ENCODE results near the gene STEAP4.

STEAP4 gene

DNA sequence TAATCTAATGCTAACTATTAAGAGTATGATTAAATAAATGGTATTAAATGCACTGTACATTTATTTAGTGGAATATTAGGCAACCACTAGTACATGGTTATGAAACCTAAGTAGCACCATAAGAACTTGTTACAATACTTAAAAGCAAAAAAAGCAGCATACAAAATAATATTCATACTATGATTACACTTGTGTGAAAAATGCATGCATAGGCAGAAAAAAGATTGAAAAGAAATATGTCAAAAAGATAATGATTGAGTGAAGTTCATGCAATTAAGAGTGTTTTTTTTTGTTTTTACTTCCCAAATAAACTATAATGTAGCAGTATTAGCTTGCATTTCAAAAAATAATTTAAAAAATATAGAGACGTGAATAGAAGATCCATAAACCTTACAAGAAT lies 66.8 kb downstream of the STEAP4 start:
- in situ Hi-C loops (cut with MboI; ENCODE audit: low pct_unique_long_range_greater_than_20kb, low sequenced_read_pairs, unreplicated experiment), result no loop called here
- DNase-seq (ENCODE audit: low spot score), result no peak
- TF ChIP-seq, protein P1, sequence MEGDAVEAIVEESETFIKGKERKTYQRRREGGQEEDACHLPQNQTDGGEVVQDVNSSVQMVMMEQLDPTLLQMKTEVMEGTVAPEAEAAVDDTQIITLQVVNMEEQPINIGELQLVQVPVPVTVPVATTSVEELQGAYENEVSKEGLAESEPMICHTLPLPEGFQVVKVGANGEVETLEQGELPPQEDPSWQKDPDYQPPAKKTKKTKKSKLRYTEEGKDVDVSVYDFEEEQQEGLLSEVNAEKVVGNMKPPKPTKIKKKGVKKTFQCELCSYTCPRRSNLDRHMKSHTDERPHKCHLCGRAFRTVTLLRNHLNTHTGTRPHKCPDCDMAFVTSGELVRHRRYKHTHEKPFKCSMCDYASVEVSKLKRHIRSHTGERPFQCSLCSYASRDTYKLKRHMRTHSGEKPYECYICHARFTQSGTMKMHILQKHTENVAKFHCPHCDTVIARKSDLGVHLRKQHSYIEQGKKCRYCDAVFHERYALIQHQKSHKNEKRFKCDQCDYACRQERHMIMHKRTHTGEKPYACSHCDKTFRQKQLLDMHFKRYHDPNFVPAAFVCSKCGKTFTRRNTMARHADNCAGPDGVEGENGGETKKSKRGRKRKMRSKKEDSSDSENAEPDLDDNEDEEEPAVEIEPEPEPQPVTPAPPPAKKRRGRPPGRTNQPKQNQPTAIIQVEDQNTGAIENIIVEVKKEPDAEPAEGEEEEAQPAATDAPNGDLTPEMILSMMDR (IDR thresholded peaks at IDR 0.05; ENCODE audit: extremely low read depth, insufficient read depth, missing control alignments), result no peak

DNA sequence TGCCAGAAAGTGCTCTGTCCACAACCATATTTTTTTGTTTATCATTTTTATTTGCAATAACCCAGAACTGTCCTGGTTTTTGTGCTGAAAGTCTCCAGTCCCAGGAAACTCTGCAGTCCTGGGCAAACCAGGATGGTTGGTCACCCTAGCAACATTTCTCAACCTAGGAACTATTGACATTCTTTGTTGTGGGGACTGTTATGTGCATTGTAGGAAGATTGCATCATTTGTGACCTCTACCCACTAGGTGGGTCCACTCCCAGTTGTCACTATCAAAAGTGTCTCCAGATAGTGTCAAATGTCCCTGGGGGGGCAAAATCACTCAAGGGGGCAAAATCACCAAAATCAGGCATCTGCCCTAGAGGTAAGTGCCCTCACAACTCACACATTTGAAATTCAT lies 72.9 kb downstream of the STEAP4 start:
- in situ Hi-C loops (cut with MboI; ENCODE audit: low pct_unique_long_range_greater_than_20kb, low sequenced_read_pairs, unreplicated experiment), result no loop called here
- TF ChIP-seq, protein P1 (IDR thresholded peaks at IDR 0.05; ENCODE audit: extremely low read depth, insufficient read depth, missing control alignments), result no peak
- DNase-seq (ENCODE audit: low spot score), result no peak

DNA sequence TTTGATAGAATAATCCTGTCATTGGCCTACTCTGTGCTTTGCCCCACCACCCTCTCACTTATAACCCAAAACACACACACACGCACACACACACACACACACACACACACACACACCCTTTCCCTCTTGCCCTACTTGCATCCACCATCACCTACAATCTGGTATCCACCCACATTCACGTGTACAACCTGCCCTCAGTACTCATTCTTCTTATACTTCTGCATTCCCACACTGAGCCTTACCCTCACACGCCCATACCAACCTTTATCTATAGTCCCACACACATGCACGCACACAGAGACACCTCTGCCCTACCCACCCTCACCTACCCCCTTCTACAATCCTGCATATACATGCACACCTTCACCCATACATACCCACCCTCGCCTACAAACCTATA lies 76.0 kb downstream of the STEAP4 start:
- in situ Hi-C loops (cut with MboI; ENCODE audit: low pct_unique_long_range_greater_than_20kb, low sequenced_read_pairs, unreplicated experiment), result no loop called here

DNA sequence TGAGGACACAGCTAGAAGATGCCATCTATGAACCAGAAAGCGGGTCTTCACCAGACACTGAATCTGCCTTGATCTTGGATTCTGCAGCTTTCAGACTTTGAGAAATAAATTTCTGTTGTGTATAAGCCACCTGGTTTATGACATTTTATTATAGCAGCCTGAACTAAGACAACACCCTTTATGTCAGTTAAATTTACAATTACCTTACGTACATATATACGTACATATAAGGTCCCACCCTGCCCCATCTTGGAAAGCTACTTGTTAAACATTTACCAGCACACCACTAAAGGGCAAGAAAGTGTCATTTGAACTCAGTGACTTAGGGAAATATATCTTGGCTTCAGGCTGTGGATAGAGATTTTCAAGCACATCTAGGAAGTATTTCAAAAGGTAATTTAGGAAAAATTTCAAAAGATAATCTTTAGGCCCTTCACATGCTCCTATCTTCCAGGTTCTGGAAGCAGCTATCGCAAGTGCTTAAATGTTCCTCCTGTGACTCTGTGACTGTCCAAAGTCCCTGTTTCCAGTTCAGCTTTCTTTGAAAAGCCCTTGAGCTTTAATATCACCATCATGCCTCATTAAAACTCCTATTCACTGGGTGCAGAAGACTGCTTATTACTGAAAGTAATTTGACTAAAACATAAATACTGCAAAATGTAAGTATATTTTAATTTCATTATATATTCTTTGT lies 77.2 kb downstream of the STEAP4 start:
- in situ Hi-C loops (cut with MboI; ENCODE audit: low pct_unique_long_range_greater_than_20kb, low sequenced_read_pairs, unreplicated experiment), result no loop called here
- TF ChIP-seq, protein P1 (IDR thresholded peaks at IDR 0.05; ENCODE audit: extremely low read depth, insufficient read depth, missing control alignments), result no peak

More for the DNA sequence above, 76.0 kb downstream of the STEAP4 start:
- DNase-seq (ENCODE audit: low spot score), result no peak
- TF ChIP-seq, protein P1 (IDR thresholded peaks at IDR 0.05; ENCODE audit: extremely low read depth, insufficient read depth, missing control alignments), result no peak

DNA sequence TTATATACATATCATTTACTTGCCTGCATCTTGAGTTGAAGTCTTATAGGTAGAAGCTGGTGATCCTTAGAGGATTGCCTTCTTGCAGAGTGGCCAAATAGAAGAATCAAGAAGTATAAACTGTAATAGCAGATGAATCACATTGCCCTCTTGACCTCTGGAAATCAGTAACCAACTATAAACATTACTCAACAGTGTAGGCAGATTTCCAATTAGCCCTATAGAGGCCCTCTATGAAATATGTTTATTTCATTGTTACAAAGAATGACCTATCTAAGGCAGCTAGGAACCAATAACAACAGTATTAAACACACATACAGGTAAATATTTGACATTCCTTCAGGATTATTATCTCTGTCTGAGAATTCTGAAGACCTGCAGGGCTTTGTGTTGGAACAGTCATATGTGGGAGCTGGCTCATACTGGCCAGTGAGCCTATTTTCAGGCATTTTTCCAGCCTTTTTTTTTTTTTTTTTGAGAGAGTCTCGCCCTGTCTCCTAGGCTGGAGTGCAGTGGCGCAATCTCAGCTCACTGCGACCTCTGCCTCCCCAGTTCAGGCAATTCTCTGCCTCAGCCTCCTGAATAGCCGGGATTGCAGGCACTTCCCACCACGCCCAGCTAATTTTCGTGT lies 79.7 kb downstream of the STEAP4 start:
- in situ Hi-C loops (cut with MboI; ENCODE audit: low pct_unique_long_range_greater_than_20kb, low sequenced_read_pairs, unreplicated experiment), result no loop called here
- DNase-seq (ENCODE audit: low spot score), result no peak
- TF ChIP-seq, protein P1 (IDR thresholded peaks at IDR 0.05; ENCODE audit: extremely low read depth, insufficient read depth, missing control alignments), result no peak

More for the DNA sequence above, 77.2 kb downstream of the STEAP4 start:
- DNase-seq (ENCODE audit: low spot score), result no peak

DNA sequence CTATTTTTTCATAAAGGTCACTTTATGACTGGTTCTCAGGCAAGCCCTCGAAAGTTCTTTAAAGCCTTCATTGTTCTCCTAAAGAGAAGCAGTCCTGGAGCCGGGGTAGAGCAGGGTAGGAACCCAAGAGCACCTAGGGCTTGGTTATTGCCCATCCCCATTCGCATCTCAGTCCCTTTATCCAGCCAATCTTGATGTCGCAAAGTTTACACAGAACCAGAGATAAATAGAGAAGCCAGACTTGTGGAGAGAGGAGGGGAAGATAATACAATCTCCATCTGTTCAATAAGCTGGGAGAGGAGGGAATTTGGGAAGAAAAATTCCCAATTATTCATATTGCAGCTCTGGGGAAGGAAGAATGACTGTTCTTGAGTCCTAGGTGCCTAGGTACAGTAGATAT lies 80.5 kb downstream of the STEAP4 start:
- TF ChIP-seq, protein P1 (IDR thresholded peaks at IDR 0.05; ENCODE audit: extremely low read depth, insufficient read depth, missing control alignments), result no peak
- in situ Hi-C loops (cut with MboI; ENCODE audit: low pct_unique_long_range_greater_than_20kb, low sequenced_read_pairs, unreplicated experiment), result no loop called here
- DNase-seq (ENCODE audit: low spot score), result no peak
